H9 (cell line): ENCODE results near the gene HKDC1. TPM values are rescaled to one million over a fixed set of nuclear protein-coding genes. Genes with fewer than 3 reads are reported as not detected.

ENCODE experiments used
- DNase-seq: peaks from one replicate; pipeline ENCODE4 v3.0.0-alpha.2; 2017
- H2AFZ ChIP-seq: one replicate; pipeline ENCODE4 v1.6.1; 2013; ENCODE audit warnings: mild to moderate bottlenecking, low read length, control low read depth, moderate library complexity
- H2AK5ac ChIP-seq: 2 replicates; pipeline ENCODE4 v1.6.1; 2013; ENCODE audit warnings: low read length, control low read depth, mixed read lengths; ENCODE audit not compliant: insufficient read length
- H2BK120ac ChIP-seq: one replicate; pipeline ENCODE4 v1.6.1; 2013; ENCODE audit warnings: low read depth, mild to moderate bottlenecking, low read length, control low read depth, inconsistent platforms; ENCODE audit not compliant: poor library complexity, severe bottlenecking
- H2BK12ac ChIP-seq: 2 replicates; pipeline ENCODE4 v1.6.1; 2013; ENCODE audit warnings: low read length, control low read depth, mixed read lengths, low read depth; ENCODE audit not compliant: insufficient read length
- H2BK15ac ChIP-seq: 2 replicates; pipeline ENCODE4 v1.6.1; 2013; ENCODE audit warnings: low read depth, low read length, control low read depth
- H2BK20ac ChIP-seq: one replicate; pipeline ENCODE4 v1.6.1; 2013; ENCODE audit warnings: low read depth, mild to moderate bottlenecking, low read length, control low read depth, inconsistent platforms; ENCODE audit not compliant: poor library complexity, severe bottlenecking
- H2BK5ac ChIP-seq: 2 replicates; pipeline ENCODE4 v1.6.1; 2013; ENCODE audit warnings: low read length, control low read depth, mixed read lengths; ENCODE audit not compliant: insufficient read length
- H3K14ac ChIP-seq: 2 replicates; pipeline ENCODE4 v1.6.1; 2013; ENCODE audit warnings: low read length, control low read depth; ENCODE audit not compliant: insufficient read depth
- H3K18ac ChIP-seq: 2 replicates; pipeline ENCODE4 v1.6.1; 2013; ENCODE audit warnings: low read depth, mild to moderate bottlenecking, mixed read lengths, low read length, control low read depth; ENCODE audit not compliant: insufficient read length
- H3K23ac ChIP-seq: 2 replicates; pipeline ENCODE4 v1.6.1; 2013; ENCODE audit warnings: low read length, control low read depth, mixed read lengths, low read depth; ENCODE audit not compliant: insufficient read length
- H3K23me2 ChIP-seq: 2 replicates; pipeline ENCODE4 v1.6.1; 2013; ENCODE audit warnings: low read depth, mild to moderate bottlenecking, mixed read lengths, low read length, control low read depth; ENCODE audit not compliant: insufficient read length, poor library complexity, severe bottlenecking
- H3K27ac ChIP-seq: 2 replicates; pipeline ENCODE4 v1.5.1; 2013; ENCODE audit warnings: low read length, control low read depth, mixed read lengths, low read depth; ENCODE audit not compliant: insufficient read length
- H3K27me3 ChIP-seq: 2 replicates; pipeline ENCODE4 v1.6.1; 2013; ENCODE audit warnings: low read length, control low read depth, inconsistent platforms; ENCODE audit not compliant: insufficient read depth
- H3K4ac ChIP-seq: 2 replicates; pipeline ENCODE4 v1.6.1; 2013; ENCODE audit warnings: low read depth, mild to moderate bottlenecking, control low read depth, inconsistent platforms, low read length, moderate library complexity
- H3K4me1 ChIP-seq: 2 replicates; pipeline ENCODE4 v1.6.1; 2013; ENCODE audit warnings: low read length, control low read depth, inconsistent platforms; ENCODE audit not compliant: insufficient read depth
- H3K4me2 ChIP-seq: 2 replicates; pipeline ENCODE4 v1.6.1; 2013; ENCODE audit warnings: low read length, control low read depth, mixed read lengths; ENCODE audit not compliant: insufficient read length, insufficient read depth
- H3K56ac ChIP-seq: 2 replicates; pipeline ENCODE4 v1.6.1; 2013; ENCODE audit warnings: low read depth, mild to moderate bottlenecking, mixed read lengths, low read length, control low read depth; ENCODE audit not compliant: insufficient read length
- H3K79me1 ChIP-seq: 2 replicates; pipeline ENCODE4 v1.6.1; 2013; ENCODE audit warnings: low read depth, mild to moderate bottlenecking, moderate library complexity, low read length, control low read depth, inconsistent platforms; ENCODE audit not compliant: insufficient read depth, poor library complexity, severe bottlenecking
- H3K79me2 ChIP-seq: 2 replicates; pipeline ENCODE4 v1.6.1; 2013; ENCODE audit warnings: low read length, control low read depth, inconsistent platforms; ENCODE audit not compliant: insufficient read depth
- H3K9ac ChIP-seq: 2 replicates; pipeline ENCODE4 v1.6.1; 2013; ENCODE audit warnings: low read length, control low read depth, mixed read lengths; ENCODE audit not compliant: insufficient read length; ENCODE audit errors: extremely low read depth
- H3K9me3 ChIP-seq: one replicate; pipeline ENCODE4 v1.6.1; 2013; ENCODE audit warnings: low read depth, low read length, inconsistent platforms; ENCODE audit not compliant: control insufficient read depth
- H3T11ph ChIP-seq: one replicate; pipeline ENCODE4 v1.6.1; 2013; ENCODE audit warnings: mild to moderate bottlenecking, low read length, control low read depth, inconsistent platforms
- H4K20me1 ChIP-seq: one replicate; pipeline ENCODE4 v1.6.1; 2013; ENCODE audit not compliant: control insufficient read depth, insufficient read length, insufficient read depth
- H4K5ac ChIP-seq: 2 replicates; pipeline ENCODE4 v1.6.1; 2013; ENCODE audit warnings: low read depth, mild to moderate bottlenecking, mixed read lengths, low read length, control low read depth; ENCODE audit not compliant: insufficient read length
- H4K8ac ChIP-seq: replicated peaks from 2 replicates; pipeline ENCODE4 v1.6.1; 2013; ENCODE audit warnings: low read length, control low read depth, mixed read lengths, low read depth; ENCODE audit not compliant: insufficient read length
- H4K91ac ChIP-seq: 2 replicates; pipeline ENCODE4 v1.6.1; 2013; ENCODE audit warnings: low read depth, mild to moderate bottlenecking, moderate library complexity, mixed read lengths, low read length, control low read depth; ENCODE audit not compliant: insufficient read length
- H3K27ac Mint-ChIP-seq, 3 experiments: 2 replicates in 2 of 3; 3 replicates in 1 of 3; pipeline ENCODE4 v1.8.0; 2020 to 2021; ENCODE audit warnings: mixed read lengths in 3 of 3, mild to moderate bottlenecking in 1 of 3, moderate library complexity in 1 of 3
- H3K27me3 Mint-ChIP-seq: 2 replicates; pipeline ENCODE4 v1.8.0; 2021; ENCODE audit warnings: low read depth, mild to moderate bottlenecking, moderate library complexity, mixed read lengths
- H3K36me3 Mint-ChIP-seq, 3 experiments: 2 replicates in 2 of 3; 3 replicates in 1 of 3; pipeline ENCODE4 v1.8.0; 2020 to 2021; ENCODE audit warnings: low read depth in 3 of 3, mixed read lengths in 3 of 3; ENCODE audit not compliant: insufficient read depth in 1 of 3
- H3K4me1 Mint-ChIP-seq, 2 experiments: 2 replicates each; pipeline ENCODE4 v1.8.0; 2020; ENCODE audit warnings: mixed read lengths in 2 of 2
- H3K4me3 Mint-ChIP-seq, 2 experiments: 2 replicates in 1 of 2; 3 replicates in 1 of 2; pipeline ENCODE4 v1.8.0; 2020 to 2021; ENCODE audit warnings: mild to moderate bottlenecking in 2 of 2, mixed read lengths in 2 of 2, moderate library complexity in 1 of 2
- H3K9me3 Mint-ChIP-seq, 2 experiments: 2 replicates in 1 of 2; 3 replicates in 1 of 2; pipeline ENCODE4 v1.8.0; 2020; ENCODE audit warnings: mild to moderate bottlenecking in 2 of 2, mixed read lengths in 2 of 2, moderate library complexity in 1 of 2
- WGBS: extraction: QIAGEN DNeasy Blood & Tissue Kit; methylation state at CpG from one replicate; pipeline ENCODE4 v1.1.7; 2013; ENCODE audit warnings: missing lambda C conversion rate, low lambda C conversion rate, mixed read lengths; ENCODE audit not compliant: insufficient read length; ENCODE audit errors: extremely low coverage; 5-methylcytosine and 5-hydroxymethylcytosine counted together
- total RNA-seq: library from RNA; stranded (reverse); gene quantifications from 2 replicates; pipeline ENCODE4 v1.2.1, GENCODE V29; 2021
- TF ChIP-seq, protein P1 (sequence below): fragments of 200-600 bp; sonication (generic); conservative IDR thresholded peaks from 3 replicates; pipeline ENCODE4 v1.8.0; 2021; ENCODE audit warnings: antibody characterized with exemption, mild to moderate bottlenecking

The HKDC1 gene
- total RNA-seq, 1 experiment from 2014 or later, result not detected

DNA sequence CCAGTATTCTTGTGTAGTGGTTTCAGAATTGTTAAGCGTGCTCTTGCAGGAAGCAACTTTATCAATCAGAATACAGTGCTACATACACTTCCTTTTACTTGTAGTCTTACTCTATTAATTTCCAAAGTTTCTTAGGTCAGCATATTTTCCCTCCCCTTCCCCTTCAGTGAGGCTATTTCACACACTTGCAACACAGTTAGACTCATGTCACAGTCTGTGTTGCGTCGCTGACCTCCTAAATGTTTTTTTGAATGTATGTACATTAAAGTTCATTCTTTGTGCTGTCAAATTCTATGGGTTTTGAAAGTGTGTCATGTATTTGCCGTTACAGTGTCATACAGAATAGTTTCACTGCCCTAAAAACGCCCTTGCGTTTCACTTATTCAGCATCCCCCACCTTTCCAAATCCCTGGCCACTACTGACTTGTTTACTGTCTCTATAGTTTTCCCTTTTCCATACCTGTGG, 5.4 kb upstream of the HKDC1 start:
- no peak overlapping the region for H3K56ac ChIP-seq
- no peak overlapping the region for H4K91ac ChIP-seq
- no peak overlapping the region for H3K4ac ChIP-seq
- no peaks in the 10 kb centered on the region for H3K79me2 ChIP-seq
- H2BK12ac ChIP-seq, result no peak overlapping the region
- H3K9ac ChIP-seq, result no peak overlapping the region
- H3K14ac ChIP-seq, result no peak overlapping the region
- H2BK5ac ChIP-seq, result no peak overlapping the region
- no peak overlapping the region for H3T11ph ChIP-seq
- no peak overlapping the region for H2BK15ac ChIP-seq
- H4K5ac ChIP-seq, result no peak overlapping the region
- Mint-ChIP-seq H3K27ac (no peak overlapping the region), H3K27me3 (no peaks in the 10 kb centered on the region; the same call in 1 of the 2 replicates), H3K4me3 (no peak overlapping the region), H3K36me3 (peaks cover 0 to 4% (median 0%) of the 10 kb centered on the region in 3 experiments; a peak in 1 of 7 replicates), H3K9me3 (peaks cover 2 to 5% of the 10 kb centered on the region in 2 experiments; a peak in 3 of 5 replicates), H3K4me1 (0 out of 4 replicates have a peak, but pooled peaks cover 0 to 3% of the 10 kb centered on the region in 2 experiments)
- no peaks in the 10 kb centered on the region for H3K9me3 ChIP-seq
- H2BK120ac ChIP-seq, result no peak overlapping the region
- no peaks in the 10 kb centered on the region for H3K23me2 ChIP-seq
- no peaks in the 10 kb centered on the region for H3K27me3 ChIP-seq
- no peak overlapping the region for H2AK5ac ChIP-seq
- no peaks in the 10 kb centered on the region for H3K79me1 ChIP-seq
- H2BK20ac ChIP-seq, result no peak overlapping the region
- H3K18ac ChIP-seq, result no peak overlapping the region
- no peak overlapping the region for H3K4me2 ChIP-seq
- no peaks in the 10 kb centered on the region for H4K20me1 ChIP-seq
- DNase-seq, result no peak
- WGBS, result no CpG with 5 or more reads among the region's 6 CpGs
- TF ChIP-seq, protein P1, sequence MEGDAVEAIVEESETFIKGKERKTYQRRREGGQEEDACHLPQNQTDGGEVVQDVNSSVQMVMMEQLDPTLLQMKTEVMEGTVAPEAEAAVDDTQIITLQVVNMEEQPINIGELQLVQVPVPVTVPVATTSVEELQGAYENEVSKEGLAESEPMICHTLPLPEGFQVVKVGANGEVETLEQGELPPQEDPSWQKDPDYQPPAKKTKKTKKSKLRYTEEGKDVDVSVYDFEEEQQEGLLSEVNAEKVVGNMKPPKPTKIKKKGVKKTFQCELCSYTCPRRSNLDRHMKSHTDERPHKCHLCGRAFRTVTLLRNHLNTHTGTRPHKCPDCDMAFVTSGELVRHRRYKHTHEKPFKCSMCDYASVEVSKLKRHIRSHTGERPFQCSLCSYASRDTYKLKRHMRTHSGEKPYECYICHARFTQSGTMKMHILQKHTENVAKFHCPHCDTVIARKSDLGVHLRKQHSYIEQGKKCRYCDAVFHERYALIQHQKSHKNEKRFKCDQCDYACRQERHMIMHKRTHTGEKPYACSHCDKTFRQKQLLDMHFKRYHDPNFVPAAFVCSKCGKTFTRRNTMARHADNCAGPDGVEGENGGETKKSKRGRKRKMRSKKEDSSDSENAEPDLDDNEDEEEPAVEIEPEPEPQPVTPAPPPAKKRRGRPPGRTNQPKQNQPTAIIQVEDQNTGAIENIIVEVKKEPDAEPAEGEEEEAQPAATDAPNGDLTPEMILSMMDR, result no peak
- H3K23ac ChIP-seq, result no peak overlapping the region
- H4K8ac ChIP-seq, result no peak overlapping the region
- H3K4me1 ChIP-seq, result no peaks in the 10 kb centered on the region
- H3K27ac ChIP-seq, result no peak overlapping the region
- H2AFZ ChIP-seq, result no peak overlapping the region
